Activated T-cell treated with anti-CD3 and anti-CD28 coated beads for 48 hours (primary cell): Measurements from ENCODE around the gene ATP6V0C.
A peak's percentile ranks its signal among the peaks of the same experiment; 100 is the strongest.
"Not testable (repeated sequence)": the region's sequence is repeated elsewhere in the genome, so short reads cannot be mapped to it uniquely, and the experiment has no call there.

Experiments used
- DNase-seq: peaks from one replicate; pipeline ENCODE4 v3.0.0-alpha.2; 2020; ENCODE audit warnings: low read depth

Gene ATP6V0C

GRCh38 chr16:2550283-2550878 is 36.6 kb downstream of the ATP6V0C start:
- DNase-seq, result not testable (repeated sequence)

GRCh38 chr16:2551420-2551889 is 37.7 kb downstream of the ATP6V0C start:
- not testable (repeated sequence) for DNase-seq

- DNase-seq, result not testable (repeated sequence)
Observed at GRCh38 chr16:2554709-2555425, 41.1 kb downstream of the ATP6V0C start.

DNA sequence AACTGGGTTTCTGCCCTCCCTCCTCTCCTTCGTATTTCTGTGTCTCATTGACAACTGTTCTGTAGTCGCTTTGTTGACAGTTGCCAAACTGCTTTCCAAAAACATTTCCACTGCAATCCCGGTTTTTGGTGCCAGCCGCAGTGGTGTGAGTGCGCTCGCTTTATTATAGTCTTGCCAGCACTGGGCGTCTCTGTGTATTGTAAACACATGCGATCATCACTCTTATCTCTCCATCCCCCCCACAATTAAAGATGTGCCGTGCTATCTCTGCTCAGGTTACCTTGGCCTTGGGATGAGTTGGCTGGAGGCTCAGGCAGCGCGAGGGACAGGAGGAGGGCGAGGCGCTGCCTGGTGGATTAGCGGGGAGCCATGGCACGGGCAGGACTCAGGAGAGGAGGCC is 43.4 kb downstream of the ATP6V0C start:
- not testable (repeated sequence) for DNase-seq

GRCh38 chr16:2560131-2560797 is 46.5 kb downstream of the ATP6V0C start:
- not testable (repeated sequence) for DNase-seq

GRCh38 chr16:2560798-2561133 is 47.0 kb downstream of the ATP6V0C start:
- peak; percentile 63 for DNase-seq

- DNase-seq, result not testable (repeated sequence)
Observed at GRCh38 chr16:2567506-2567905, 53.8 kb downstream of the ATP6V0C start.

GRCh38 chr16:2568573-2568972 is 54.8 kb downstream of the ATP6V0C start:
- not testable (repeated sequence) for DNase-seq
